Stimulated activated CD4-positive, alpha-beta T cell treated with anti-CD3 and anti-CD28 coated beads, Interleukin-1b, Interleukin-23, amount 100 ng/mL, for 48 hours (primary cell): ENCODE results near the gene TUBB2A.
"Not testable (repeated sequence)": the region's sequence is repeated elsewhere in the genome, so short reads cannot be mapped to it uniquely, and the experiment has no call there.

Experiments
- DNase-seq: peaks from one replicate; pipeline ENCODE4 v3.0.0-alpha.2; 2020

Gene TUBB2A

DNA sequence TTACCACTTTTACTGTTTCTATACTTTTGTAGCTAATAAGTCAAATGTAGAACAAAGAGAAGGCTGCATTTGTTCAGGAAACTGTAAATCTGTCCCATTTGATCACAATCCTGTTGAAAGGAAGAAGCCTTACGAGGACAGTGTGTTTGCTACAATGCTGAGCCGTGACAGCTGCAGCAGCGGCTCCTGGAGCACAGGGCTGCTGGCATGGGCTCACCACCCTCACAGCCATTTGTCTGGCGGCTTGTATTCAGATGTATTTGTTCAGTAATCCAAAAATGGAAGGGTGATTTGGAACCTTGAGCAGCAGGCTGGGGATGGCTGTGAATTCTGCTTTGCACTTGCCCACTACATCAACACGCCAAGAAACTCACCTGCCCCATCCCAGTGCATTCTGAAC lies 5.7 kb downstream of the TUBB2A start:
- no peak for DNase-seq

DNA sequence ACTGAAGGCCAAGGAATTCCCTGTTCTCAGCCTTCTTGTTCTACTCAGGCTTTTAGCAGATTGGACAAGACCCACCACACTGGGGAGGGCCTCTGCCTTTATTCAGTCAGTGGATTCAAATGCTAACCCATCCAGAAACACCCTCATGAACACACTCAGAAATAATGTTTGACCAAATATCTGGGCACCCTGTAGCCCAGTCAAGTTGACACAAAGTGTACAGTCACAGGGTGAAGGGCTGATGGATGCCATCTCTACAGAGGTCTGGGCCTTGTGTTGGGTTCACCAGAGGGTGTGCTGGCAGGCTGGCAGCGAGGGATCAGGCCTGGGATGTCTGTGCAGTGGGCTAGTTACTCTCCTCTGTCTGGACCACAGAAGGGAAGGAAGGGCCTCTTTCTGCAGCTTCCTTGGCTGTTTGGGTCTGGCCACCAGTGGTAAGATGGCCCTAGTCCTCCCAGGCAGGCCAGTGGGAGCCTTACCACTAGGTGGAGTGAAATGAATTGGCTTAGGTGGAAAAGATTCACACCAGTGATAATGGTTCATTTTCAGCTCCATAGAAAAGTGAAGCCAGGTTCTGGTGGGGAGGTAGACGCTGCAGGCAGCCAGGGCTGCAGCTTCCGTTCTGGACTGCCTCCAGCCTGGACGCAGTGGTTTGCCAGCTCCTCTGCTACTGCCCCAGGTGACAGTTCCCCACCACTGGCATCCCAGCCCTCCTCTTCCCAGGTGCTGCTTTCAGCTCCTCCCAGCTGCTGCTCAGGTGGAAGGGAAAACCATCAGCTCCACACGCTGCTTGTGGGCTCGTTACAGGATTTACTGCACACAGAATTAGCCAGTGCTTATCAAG lies 9.2 kb downstream of the TUBB2A start:
- no peak for DNase-seq

DNA sequence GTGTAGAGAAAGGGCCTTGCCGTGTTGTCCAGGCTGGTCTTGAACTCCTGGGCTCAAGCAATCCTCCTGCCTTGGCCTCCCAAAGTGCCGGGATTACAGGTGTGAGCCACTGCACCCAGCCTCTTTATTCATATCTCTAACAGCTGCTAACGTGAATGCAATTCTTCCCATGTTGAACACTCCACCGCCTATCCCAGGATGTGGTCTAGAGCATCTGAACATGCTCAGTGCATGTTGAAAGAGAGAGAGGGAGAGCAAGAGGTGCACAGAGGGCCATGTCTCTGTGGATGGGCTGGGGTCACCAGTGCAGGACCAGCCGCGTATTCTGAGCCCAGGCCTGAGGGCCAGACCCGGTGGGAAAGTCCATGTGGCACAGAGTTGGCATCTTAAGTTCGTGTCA lies 12.8 kb downstream of the TUBB2A start:
- DNase-seq: no peak

DNA sequence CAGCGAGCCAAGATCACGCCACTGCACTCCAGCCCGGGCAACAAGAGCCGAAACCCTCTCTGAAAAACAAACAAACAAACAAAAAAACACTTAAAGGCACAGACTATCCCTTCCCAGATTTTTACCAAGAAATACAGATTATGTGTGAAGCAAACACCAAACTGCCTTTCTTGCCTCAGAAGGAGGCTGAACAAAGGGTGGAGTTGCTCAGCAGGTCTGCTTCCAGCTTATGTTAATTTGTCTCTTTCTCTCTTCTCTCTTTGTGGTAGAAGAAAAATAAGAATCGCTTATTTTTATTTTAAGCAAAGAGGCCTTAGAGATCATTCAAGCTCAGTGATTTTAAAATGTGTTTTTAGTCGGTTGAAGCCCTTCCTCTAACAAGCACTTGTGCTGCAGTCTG lies 14.2 kb downstream of the TUBB2A start:
- DNase-seq: no peak

GRCh38 chr6:3142536-3142935 lies 14.8 kb downstream of the TUBB2A start:
- DNase-seq: no peak

DNA sequence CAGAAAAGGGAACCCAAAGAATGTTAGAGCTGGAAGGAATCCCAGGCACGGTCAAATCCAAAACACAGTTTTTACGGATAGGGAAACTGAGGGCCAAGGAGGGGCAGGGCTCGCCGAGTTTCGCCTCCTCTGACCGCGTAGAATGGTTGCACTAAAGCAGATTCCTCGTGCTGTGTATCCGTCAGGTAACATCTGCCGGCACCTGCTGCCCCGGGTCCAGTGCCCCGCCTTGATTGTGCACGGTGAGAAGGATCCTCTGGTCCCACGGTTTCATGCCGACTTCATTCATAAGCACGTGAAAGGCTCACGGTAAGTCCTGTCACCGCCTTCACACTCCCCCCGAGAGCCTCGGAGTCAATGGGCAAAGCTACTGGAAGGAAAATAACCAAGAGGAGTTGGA lies 17.1 kb downstream of the TUBB2A start:
- DNase-seq: no peak

- DNase-seq: no peak
Observed at GRCh38 chr6:3139090-3139903, 18.0 kb downstream of the TUBB2A start.

GRCh38 chr6:3138341-3138740 lies 19.0 kb downstream of the TUBB2A start:
- DNase-seq: no peak

DNA sequence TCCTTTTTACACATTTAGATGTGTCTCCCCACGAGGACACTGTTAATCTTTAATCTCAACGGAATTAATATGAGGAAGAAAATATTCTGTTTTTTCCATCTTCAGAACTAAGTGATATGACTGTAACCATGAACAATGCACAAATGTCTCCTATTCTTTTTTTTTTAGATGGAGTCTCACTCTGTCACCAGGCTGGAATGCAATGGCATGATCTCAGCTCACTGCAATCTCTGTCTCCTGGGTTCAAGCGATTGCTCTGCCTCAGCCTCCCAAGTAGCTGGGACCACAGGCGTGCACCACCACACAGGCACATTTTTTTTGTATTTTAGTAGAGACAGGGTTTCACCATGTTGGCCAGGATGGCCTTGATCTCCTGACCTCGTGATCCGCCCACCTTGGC lies 19.5 kb downstream of the TUBB2A start:
- DNase-seq: not testable (repeated sequence)

DNA sequence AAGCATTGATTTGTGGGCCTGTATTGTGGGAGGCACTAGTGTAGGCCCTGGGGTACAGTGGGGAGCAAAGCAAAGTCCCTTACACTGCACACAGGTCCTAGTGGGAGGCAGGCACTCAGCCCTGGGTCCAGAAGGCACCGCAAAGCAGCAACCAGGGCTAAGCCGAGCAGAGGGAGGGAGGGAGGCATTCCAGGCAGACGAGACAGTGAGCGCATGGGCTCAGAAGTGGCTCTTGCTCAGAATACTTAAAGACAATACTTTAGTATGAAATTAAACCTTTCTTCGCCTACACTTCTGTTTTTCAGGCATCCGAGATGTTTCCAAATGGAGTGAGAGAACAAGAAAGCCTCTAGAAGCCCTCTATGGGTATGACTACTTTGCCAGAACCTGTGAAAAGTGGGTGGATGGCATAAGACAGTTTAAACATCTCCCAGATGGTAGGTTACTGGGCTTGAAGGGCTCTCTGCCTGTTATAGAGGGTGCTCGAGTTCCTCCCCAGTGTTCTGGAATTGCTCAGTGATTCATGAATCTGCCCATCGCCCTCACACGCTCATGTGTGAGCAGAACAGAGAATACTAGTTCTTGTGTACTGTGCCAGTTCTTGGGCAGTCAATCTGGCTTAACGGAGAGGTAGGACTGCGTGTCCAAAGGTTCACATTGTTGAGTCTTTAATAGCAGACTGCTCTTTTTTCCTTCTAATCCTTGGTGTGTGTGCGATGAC lies 20.1 kb downstream of the TUBB2A start:
- DNase-seq: no peak

DNA sequence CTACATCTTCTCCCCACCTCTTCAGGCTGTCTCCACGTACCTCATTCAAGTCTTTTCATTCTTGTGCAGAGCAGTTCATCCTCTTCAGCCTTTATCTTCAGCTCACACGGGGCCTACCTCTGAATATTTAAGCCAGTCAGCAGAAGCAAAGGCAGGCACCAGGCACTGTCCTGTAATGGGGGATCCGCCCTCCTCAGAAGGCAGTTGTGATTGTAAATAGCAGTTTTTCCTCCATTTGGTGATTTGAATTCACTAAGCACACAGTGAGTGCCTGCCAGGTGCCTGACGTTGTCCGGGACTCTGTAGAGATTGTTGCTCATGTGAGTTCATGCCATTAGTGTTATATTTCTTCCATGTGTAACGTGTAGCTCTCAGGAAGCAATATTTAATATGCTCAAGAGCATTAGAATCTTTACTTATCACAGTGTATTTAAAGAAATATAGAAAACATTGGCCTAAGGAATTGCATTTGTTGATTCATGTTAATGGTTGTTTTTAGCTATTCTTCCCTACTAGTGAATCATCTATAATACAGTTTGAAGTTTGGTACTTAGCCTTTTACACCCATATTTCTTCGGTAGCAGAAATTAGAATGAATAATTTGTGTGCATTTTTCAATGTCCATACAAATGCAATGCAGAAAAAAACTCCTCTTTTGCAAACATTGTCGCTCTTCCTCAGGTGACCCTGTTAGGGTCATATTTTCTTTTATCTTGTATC lies 20.9 kb downstream of the TUBB2A start:
- no peak for DNase-seq

DNA sequence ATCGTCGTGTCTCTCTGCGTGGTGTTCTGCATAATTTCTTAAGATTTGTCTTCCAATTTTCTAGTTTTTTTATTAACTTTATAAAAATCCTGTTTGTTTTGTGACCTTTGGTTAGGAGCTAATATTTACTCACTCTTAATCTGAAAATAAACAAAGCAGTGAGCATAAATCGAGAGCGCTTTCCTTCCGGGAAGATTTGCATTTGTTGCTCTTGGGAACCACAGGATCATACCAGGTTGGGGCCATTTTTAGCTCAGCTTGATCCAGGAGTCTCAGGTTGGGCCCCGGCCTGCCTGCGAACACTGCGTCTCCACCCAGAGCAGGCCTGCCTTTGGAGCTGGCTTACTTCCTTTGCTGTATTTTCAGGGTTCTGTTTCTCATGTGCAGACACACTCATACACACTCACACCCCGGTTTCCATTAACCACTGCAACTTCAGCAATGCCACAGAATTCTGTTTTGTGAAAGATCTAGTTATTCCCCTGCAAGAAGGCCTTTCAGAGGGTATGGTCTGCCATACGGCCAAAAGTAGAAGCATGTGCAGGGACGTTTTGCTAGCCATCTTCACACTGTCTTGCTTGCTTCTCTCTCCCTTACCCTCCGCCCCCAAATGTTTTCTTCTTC lies 21.6 kb downstream of the TUBB2A start:
- DNase-seq: no peak

DNA sequence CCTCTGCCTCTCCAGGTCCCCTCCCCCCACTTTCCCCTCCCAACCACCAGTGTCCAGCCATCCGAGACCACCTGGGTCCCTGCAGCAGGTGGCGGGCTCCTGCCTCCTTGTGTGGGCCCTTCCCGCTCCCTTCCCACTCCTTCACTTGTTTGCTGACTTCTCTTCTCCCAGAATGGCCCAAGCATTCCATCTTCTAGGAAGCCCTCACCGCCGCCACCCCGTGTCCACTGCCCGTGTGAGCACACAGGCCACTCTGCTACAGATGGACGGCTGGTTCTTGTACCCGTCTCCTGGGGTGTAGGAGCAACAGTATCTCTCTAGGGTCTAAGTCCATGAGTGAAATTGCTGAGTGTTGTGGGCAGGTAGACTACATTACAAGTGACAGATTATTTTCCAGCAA lies 23.8 kb downstream of the TUBB2A start:
- no peak for DNase-seq

DNA sequence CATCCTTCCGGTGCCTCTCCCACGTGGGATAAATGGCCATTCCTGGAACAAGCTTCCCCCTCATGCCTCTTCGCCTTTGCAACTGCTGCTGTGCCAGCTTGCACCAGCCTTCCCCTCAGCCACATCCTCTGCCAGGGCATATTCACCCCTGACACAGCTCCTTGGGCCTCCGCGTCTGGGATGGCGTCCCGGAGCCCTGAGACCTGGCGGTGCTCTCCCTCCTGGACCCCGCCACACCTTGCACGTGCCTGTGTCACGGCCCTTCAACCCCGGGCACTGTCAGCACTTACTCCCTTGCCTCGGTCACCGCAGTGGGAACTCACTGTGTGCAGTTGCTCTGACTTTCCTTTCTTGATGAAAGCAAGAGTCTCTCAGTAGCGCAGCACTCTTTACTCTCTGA lies 25.6 kb downstream of the TUBB2A start:
- DNase-seq: no peak

GRCh38 chr6:3128356-3129108 lies 28.8 kb downstream of the TUBB2A start:
- DNase-seq: no peak

DNA sequence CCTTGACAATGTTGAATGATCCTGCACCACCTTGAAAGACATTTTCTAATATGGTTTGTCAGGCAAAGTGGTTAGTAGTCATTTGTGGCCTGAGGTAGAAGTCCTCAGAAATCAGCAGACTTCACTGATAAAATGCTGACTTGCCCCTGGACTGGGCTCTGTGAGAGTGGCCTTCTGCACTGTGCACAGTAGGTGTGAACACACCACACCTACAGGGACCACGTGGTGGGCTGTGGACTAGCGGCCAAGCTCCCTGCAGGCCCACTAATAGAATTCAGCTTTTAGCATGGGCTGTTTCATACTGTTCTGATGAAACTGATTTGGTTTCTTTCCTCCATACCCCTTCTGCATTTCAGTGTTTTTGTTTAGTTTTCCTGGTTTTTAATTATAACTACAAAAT lies 31.5 kb downstream of the TUBB2A start:
- no peak for DNase-seq

DNA sequence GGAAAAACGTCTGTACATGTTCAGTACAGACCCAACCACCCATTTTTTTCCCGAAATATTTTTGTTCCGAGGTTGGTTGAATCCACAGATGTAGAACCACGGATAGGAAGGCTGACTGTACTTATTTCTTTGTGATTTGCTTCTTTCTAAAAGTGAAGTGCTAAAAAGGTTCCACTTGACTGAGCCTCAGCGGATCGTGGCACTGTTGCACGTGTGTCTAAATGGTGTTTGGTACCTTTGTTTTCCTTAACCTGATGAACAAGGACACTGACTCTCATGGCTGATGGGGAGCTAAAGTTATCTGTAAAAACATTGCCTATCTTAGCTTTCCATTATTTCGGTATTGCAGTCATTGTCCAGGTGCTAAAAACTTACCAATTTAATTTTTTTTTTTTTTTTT lies 32.7 kb downstream of the TUBB2A start:
- no peak for DNase-seq

- no peak for DNase-seq
Observed at GRCh38 chr6:3122823-3123182, 34.5 kb downstream of the TUBB2A start.

GRCh38 chr6:3120765-3121089 lies 36.6 kb downstream of the TUBB2A start:
- DNase-seq: no peak

- DNase-seq: no peak
Observed at GRCh38 chr6:3119040-3119723, 38.2 kb downstream of the TUBB2A start.

GRCh38 chr6:3118353-3119039 lies 38.8 kb downstream of the TUBB2A start, which contains the start of gene BPHL:
TSS of gene BPHL (plus strand) at chr6:3118711. CDS start at chr6:3118741, 30 bp downstream.
- DNase-seq: peak; percentile 98
